ENCODE results near the gene CHGA.
A peak's percentile ranks its signal among the peaks of the same experiment; 100 is the strongest.

Gene CHGA

DNA sequence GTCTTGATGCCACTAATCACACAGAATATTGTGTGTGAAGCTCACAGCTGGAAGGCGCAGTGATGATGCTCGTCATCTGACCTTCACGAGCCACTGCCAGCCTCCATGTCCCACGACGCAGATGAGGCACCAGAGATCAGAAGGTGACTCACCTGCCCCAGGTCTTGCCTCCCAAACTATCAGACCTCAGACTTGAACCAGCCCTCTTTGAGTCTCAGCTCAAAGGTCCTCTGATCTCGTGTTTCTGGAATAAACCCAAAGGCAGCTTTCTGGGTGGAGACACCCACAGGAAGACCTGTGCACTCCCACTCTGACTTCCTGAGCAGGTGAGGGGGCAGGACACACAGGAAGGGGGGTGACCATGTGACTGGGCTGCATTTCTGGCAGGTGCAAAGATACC lies 19.6 kb upstream of the CHGA start:
- peak in 1 of 2 donors; percentile 7 for DNase-seq (ENCODE audit: low read depth in 2 of 2)

DNA sequence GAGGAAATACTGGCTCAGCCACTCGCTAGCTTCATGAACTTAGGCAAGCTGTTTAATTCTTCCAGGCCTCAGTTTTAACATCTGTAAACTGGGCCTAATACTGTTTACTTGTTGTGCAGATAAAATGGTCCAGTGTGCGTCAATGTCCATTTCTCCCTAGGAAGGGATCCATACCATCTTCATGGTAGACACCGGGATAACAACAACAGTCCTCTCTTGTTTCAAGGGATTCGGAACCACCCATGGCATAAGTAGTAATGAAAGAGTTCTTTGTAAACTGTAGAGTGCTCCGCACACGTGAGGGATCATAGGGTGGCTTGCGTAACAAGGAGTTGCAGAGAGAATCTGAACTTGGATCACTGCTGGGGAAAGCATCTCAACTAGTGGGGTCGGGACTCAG lies 17.3 kb upstream of the CHGA start:
- DNase-seq (ENCODE audit: low read depth in 2 of 2): no peak

DNA sequence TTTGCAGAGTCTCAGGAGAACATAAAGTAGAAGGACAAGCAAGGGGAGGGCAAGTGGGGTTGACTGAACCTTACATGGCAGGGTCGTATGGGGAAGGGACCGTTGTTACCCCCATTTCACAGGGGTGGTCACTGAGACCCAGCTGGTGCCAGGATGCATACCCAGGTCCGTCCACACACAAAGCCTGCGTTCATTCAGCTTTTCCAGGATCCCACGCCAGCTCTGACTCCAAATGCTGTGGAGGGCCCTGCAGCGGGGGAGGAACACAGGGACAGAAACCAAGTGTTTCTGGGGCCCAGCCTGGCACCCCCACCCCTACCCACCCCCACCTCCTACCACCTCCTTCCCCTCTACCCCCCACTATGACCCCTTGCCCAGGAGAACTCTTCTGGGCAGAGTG lies 16.5 kb upstream of the CHGA start:
- DNase-seq (ENCODE audit: low read depth in 2 of 2): no peak

DNA sequence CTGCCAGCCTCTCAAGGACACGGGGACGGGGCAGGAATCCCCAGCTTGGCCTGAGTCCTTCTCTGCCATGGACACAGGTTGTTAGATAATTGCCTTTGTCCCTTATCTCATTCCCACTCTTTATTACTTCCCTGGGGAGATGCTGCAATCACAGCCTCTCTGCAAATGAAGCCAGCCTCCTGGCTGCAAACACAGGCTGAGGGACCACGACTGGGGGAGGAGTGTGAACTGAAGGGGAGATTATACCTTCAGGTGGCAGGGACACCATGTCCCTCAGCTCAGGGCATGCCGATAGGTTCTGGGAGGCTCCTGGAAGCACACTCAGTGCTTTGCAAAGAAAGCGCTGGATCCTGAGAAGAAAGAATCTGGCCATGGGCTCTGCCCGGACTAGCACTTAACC lies 16.1 kb upstream of the CHGA start:
- no peak for DNase-seq (ENCODE audit: low read depth in 2 of 2)

DNA sequence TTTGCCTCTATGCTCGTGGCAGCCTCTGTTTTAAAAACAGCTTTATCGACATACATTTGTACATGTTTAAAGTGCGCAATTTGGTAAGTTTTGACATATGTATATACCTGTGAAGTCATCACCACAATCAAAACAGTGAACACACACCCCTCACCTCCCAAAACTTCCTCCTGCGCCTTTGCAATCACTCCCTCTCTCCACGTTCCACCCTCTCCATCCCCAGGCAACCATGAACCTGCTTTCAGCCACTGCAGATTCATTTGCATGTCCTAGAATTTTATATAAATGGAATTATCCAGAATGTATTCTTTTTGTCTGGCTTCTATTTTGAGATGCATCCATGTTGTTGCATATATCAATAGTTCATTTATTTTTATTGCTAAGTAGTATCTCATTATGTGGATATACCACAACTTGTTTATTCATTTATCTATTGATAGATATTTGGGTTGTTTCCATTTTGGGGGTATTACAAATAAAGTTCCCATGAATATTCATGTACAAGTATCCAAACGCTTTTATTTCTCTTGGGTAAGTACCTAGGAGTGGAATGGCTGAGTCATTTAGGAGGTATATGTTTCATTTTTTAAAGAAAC lies 15.5 kb upstream of the CHGA start:
- no peak for DNase-seq (ENCODE audit: low read depth in 2 of 2)

DNA sequence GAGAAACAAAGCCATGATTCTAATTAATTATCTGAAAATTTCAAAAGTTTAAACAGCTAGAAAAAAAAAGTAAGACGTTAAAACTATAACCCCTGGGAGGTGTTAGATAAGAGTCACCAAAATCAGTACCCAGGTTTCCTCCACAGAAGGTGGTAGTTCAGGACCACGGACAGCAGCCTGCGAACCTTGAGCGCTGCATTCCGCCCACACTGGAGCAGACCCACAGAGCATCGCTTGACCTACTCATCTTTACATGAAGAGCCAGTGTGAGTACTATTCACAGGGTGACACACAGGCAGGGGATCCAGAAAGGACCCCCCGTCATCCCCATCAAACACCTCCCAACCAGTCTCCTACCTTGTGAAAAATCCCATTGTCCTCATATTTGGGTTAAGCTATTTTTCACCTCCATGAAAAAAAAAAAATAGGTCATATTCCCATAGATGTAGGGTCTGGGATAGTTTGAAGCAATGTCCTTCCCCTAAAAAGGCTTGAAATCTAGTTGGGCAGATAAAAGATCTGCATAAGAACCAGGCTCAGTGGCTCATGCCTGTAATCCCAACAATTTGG lies 8.8 kb upstream of the CHGA start:
- peak; percentile 30 to 52 for DNase-seq (ENCODE audit: low read depth in 2 of 2)

DNA sequence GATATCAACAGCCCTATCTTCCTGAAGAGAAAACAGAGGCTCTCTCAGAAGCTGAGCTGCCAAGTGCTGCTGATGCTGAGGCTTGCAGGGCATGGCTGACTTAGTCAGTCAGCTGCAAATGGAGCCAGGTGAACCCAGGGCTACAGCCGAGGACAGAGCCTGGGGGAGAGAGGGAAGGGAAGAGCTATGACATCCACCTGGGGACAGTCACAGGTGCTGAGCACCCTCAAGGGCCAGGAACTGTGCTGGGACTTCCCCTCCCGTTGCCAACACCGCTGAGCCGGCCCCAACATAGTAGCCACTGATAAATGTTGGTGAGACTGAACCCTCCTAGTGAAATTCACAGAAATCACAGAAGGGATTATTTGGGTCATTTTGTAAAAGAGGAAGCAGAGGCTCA lies 6.7 kb upstream of the CHGA start:
- no peak for DNase-seq (ENCODE audit: low read depth in 2 of 2)

DNA sequence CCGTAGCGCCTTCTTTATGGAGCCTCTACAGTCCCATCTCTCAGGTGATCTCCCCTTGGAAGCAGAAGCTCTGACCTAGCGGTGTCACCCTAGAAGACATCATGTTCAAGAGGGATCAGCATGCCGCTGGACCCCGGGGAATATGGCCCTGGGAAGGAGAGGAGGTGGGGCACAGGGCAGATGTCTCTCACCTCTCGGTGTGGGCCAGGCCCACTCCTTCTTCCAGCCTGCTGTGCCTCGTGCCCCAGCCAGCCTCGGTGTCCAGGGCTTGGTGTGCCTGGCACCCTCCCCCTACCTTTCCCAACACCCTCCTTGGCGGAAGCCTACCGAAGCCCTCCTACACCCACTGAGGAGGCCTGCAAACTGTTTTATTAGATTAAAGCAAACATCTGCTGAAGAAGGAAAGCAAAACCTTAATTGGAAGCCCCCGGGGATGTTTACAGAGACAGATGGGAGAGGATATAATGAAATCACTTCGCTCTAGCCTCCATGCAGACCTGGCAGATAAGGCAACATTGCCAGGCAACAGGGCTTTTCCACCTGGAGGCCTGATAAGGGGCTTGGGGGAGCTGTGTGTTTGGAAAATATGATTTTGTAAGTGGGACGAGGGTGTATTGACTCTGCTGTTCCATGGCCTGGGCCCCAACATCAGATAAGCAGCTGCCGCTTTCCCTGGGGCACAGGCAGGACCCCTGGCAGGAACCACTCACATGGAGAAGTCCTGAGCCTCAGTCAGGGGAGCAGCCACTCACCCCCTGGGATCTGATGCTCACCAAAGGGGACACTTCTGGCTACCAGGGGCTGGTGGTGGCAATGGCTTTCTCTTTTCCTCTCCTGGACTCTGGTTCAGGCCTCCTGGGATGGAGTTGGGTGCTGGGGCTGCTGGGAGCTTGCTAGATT lies 5.7 kb upstream of the CHGA start:
- no peak for DNase-seq (ENCODE audit: low read depth in 2 of 2)

DNA sequence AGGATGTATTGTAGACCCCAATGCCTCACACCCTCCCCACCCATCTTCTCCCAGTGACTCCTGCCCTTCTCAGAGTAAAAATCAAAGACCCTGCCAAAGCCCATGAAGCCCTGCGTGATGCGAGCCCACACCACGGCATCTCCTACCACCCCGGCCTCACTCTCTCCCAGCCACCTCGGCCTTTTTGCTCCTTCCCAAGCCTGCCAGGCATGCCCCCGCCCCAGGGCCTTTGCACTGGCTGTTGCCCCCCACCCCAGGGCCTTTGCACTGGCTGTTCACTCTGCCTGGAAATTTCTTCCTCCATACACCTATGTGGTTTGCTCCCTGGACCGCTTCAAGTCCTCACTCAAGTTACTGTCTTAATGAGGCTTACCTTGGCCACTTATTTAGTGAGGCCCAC lies 5.0 kb upstream of the CHGA start:
- DNase-seq (ENCODE audit: low read depth in 2 of 2): no peak

DNA sequence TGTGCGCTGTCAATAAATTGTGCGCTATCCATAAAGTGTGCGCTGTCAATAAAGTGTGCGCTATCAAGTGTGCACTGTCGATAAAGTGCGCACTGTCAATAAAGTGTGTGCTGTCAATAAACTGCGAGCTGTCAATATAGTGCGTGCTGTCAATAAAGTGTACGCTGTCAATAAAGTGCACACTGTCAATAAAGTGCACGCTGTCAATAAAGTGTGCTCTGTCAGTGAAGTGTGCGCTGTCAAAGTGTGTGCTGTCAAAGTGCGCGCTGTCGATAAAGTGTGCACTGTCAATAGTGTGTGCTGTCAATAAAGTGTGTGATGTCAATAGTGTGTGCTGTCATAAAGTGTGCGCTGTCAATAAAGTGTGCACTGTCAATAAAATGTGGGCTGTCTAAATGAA lies 2.9 kb upstream of the CHGA start:
- no peak for DNase-seq (ENCODE audit: low read depth in 2 of 2)

DNA sequence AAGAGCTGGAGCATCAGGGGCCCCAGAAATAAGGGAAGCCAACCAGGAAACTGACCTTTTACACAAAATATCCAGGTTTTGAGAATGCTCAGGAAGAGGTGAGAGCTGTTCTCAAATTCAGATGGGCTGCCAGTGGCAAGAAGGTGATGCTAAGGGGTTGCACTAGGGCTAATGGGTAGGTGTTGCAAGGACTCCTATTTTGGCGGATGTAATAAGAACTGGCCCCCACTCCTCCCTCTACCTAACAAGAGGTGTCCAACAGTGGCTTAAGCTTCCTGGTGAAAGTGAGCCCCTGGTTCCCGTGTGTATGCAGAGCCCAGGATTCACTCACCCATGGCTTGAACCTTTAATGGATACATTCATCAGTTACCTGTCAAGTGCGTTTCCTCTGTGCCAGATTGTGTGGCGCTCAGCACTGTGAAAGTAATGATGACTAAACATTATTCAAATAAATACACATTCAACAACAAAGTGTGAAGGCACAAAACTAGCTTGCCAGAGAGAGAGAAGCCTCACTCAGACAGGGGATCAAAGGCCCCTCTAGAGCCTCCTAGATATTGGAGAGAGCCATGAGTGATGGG lies 705 bp upstream of the CHGA start:
- DNase-seq (ENCODE audit: low read depth in 2 of 2): no peak

DNA sequence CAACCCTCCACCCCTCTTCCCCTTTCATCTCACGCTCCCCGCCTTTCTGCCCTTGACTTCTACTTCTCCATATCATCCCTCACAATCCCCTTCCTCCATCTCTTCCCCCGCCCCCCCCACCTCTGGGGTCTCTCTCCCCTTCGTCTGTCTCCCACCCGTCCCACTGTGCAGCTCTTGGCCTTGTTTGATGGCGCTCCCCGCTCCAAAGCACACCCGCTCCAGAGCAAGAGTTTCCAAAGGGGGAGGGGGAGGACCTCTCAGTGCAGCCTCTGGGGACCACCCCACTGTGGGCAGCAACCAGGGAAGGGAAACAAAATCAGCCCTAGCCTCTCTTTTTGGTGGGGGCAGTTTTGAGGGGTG lies 774 bp downstream of the CHGA start:
- DNase-seq (ENCODE audit: low read depth in 2 of 2): no peak

DNA sequence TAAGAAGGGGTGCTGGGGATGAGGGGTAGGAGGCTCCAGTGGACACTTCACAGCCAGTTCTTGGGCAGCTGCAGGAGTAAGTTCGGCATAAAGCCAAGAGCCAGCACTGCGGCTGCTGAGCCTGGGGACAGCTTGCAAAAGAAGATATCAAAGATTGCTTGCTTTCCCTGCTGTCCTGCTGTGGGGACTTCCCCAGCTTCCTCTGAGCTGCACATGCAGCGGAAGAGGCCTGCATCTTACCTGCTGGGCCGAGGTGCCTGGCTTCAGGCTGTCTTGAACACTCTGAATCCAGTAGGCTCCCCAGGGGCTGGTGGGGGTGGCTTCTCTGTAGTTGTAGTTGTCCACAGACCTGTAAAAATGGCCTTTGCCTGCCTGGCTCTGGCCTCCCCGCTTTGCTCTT lies 1.3 kb downstream of the CHGA start:
- DNase-seq (ENCODE audit: low read depth in 2 of 2): no peak

DNA sequence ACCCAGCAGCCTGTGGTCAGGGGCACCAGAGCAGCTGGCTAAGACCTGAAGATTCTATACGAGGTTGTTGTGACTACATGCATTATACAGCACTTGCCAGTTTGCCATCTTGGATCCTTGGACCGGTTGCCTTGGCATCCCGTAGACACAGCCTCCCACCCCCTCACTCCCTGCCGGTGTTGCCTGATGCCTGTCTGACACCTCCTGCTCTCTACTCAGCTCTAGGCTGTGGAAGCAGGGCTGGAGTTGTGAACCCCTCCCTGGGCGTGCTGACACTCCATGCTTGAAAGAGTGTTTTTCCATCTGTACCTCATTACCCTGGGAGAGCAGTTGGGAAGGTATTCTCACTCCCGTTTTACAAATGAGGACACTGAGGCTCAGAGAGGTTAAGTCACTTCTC lies 2.5 kb downstream of the CHGA start:
- no peak for DNase-seq (ENCODE audit: low read depth in 2 of 2)

DNA sequence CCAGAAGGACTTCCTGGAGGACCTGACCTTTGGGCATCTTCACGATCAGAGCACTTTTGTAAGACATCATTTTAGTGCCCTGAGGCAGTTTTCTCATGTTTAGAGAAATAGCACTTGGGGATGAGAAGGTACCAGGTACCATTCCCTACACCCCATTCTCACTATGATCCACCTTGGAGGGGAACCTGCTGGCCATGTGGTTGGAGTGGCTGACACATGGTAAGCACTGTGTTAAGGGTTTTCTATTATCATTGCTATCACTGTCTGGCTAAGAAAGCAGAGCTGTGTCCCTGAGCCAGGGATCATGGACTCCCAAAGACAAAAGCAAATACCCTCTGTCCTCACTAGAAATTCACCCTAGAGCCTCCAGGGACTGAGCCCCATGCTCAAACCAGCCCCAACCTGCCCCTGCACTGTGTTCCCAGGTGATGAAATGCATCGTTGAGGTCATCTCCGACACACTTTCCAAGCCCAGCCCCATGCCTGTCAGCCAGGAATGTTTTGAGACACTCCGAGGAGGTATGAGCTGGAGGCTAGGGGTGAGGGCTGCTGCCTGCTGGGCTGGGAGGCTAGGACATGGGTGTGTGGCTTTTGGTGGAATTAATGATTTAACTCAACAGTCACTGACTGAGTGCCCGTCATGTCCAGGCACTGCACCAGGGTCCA lies 3.4 kb downstream of the CHGA start:
- no peak for DNase-seq (ENCODE audit: low read depth in 2 of 2)

DNA sequence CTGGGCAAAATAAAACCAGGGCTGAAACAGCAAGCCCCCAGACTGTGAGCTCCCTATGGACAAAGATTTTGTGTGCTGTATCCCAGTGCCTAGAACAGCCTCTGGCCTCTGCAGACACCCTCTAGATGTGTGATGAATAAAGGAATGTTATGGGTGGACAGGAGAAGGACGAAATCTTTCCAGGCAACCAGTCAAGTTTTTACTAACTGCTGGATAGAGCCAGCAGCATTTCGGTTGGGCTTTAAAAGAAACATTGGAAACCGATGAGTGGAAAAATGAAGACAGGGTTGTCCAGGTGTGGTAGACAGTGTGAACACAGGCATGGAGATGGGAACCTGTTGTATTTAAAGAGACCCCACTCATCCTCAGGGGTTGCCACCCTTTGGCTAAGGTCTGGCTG lies 4.0 kb downstream of the CHGA start:
- DNase-seq (ENCODE audit: low read depth in 2 of 2): no peak

DNA sequence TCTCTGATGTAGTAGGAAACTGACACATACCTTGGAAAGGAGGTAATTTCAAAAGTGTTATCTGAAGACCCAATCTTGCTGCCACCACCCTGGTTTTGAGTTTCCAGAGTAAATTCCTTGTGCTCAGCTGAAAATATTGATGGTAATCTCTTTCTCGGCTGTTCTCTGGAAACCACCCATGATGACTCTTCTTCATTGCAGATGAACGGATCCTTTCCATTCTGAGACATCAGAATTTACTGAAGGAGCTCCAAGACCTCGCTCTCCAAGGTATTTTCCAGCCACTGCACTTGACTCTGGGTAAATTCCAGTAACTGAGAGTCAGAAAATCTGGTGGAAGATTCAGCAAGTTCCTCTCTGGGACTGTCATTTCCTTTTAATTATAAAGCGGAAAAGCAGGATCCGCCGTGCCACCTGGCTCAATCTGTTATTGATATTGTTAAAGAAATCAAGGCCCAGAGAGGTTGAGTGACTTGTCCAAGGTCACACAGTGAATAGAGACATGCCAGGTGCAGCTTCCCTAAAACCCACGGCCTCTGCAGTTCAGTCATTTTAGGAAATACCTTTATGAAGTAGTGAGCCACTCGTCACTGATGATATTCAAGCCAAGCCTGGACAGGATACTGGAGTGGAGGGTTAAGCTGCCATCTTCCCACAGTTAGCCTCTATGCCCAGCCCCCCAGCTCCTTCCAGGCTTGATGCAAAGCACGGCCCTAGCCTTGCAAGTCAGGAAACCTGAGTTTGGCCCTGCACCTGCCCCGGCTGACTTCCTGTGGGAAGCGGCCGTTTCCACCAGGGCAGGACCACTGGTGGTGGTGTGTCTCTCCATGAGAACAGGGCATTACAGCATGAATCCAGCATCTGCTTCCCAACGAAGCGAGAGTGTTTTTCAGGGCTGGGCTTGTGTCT lies 4.7 kb downstream of the CHGA start:
- DNase-seq (ENCODE audit: low read depth in 2 of 2): no peak

DNA sequence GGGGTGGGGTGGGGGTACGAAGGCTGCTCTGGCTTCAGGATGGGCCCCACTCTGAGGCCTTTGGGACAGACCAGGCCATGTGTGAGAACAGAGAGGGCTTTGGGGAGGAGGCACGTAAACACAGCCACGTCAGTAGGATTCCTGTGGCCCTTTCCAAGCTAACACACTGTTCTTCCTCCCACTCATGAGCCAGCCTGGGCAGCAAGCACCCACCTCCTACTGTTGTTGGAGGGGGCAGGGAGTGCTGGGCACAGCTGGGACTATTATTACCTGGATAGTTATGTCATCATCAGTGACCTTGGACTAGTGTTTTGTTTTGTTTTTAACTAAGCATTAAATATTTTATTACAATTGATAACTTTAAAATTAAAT lies 5.3 kb downstream of the CHGA start:
- DNase-seq (ENCODE audit: low read depth in 2 of 2): no peak

DNA sequence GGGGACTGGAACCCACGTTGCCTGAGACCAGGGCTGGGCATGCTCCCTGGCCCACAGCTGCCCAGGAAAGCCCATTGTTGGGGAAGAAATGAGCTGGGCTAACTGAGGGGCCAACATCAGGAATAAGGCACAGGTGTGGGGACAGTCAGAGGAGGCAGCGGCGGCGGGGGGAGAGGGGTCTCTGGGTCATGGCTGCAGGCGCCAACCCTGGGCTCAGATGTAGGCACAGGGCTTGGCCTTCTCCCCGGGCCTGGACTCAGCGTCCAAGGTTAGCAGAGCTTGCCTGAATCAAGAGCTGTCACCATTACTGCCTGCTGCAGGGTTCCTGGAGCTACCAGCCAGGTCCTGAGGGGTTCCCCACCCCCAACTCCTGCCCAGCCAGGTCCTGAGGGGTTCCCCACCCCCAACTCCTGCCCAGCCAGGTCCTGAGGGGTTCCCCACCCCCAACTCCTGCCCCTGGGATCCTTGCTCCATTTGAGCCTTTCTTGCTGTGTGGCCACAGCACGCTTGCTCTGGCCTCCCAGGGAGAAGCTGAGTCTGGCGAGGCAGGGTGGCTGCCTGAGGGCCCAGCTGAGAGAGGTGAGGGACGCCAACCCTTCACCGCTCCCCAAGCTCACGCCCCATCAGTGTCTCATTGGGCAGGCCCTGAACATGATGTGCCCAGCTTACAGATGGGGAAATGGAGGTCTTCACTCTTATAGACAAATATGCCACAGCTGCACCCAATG lies 6.2 kb downstream of the CHGA start:
- DNase-seq (ENCODE audit: low read depth in 2 of 2): no peak

DNA sequence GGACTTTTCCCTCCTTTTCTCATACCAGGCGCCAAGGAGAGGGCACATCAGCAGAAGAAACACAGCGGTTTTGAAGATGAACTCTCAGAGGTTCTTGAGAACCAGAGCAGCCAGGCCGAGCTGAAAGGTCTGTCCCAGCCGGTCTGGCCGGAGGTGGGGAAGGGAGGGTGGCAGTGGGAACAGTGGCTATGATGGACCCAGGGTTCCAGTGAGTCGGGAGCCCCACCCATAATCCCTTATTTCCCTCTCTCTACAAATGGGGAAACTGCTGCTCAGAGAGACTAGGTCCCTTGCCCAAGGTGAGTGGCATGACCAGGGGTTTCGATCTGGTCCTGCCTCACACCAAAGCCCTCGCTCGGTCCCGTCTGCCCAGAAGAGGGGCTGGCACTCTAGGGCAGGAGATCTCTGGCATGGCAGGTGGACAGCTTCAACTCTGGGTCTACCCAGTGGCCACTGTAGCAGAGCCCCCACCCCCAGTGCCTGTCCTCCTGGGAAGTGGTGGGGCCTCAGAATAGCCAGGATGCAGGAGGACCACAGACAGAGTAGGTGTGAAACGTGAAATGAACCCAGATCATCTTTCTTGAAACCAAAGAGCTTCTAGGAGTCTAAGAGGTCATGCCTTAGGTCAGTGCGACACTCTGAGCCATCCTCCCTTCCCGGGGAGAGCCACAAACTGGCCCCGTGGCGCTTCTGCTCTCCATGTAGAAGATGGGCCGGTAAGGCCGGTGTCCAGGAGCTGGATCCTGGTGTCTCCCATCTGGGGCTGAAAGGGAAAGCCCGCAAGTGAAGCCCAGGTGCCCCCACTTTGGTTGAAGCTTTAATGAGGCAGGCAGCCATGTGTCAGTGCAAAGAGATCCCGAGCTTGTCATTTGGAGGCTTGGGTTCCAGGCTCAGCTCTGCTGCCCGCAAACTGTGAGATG lies 7.0 kb downstream of the CHGA start:
- no peak for DNase-seq (ENCODE audit: low read depth in 2 of 2)

Measured in stimulated activated CD4-positive, alpha-beta T cell treated with anti-CD3 and anti-CD28 coated beads, Interleukin-4, amount 100 ng/mL, for 48 hours (primary cell).